Ascending aorta (tissue), 2 donors: ENCODE results near the gene ELMO1. TPM values are rescaled to one million over a fixed set of nuclear protein-coding genes. Genes with fewer than 3 reads are reported as not detected.

Source experiments
- DNase-seq, 2 donors: peaks; one replicate each; pipeline ENCODE4 v3.0.0-alpha.2; 2019; ENCODE audit warnings: low spot score in 2 of 2
- H3K27ac ChIP-seq, 2 donors: fragments of 200-600 bp; sonication (generic); one replicate each; pipeline ENCODE4 v1.5.1; 2016 to 2017; ENCODE audit warnings: mild to moderate bottlenecking in 1 of 2
- H3K27me3 ChIP-seq: fragments of 200-600 bp; sonication (generic); one replicate; pipeline ENCODE4 v1.5.1; 2017
- H3K36me3 ChIP-seq, 2 donors: fragments of 200-600 bp; sonication (generic); one replicate each; pipeline ENCODE4 v1.5.1; 2016
- H3K4me1 ChIP-seq, 2 donors: fragments of 200-600 bp; sonication (generic); one replicate each; pipeline ENCODE4 v1.5.1; 2016 to 2017; ENCODE audit warnings: mild to moderate bottlenecking in 1 of 2
- H3K4me3 ChIP-seq, 2 donors: fragments of 200-600 bp; sonication (generic); one replicate each; pipeline ENCODE4 v1.5.1; 2016 to 2017; ENCODE audit warnings: mild to moderate bottlenecking in 1 of 2
- H3K9me3 ChIP-seq, 2 donors: fragments of 200-600 bp; sonication (generic); one replicate each; pipeline ENCODE4 v1.5.1; 2016
- CTCF ChIP-seq, 3 experiments: fragments of 200-600 bp in 2 of 3; fragments of 450-650 bp in 1 of 3; sonication (generic) in 2 of 3; IDR thresholded peaks; one replicate each; pipeline ENCODE4 v1.5.1; 2016 to 2019; ENCODE audit warnings: antibody characterized with exemption in 3 of 3, mild to moderate bottlenecking in 1 of 3, moderate library complexity in 1 of 3
- intact Hi-C: fragments of 100-400 bp; cut with DNase I; formaldehyde crosslinking; loops from one replicate; pipeline ENCODE4 v1.15.1; 2023
- total RNA-seq: library from RNA; depleted of rRNA; stranded (reverse); fragments of >200 nt; gene quantifications from one replicate; pipeline ENCODE4 v1.1.0, GENCODE V29; 2016

The ELMO1 gene
- total RNA-seq, 1 donor from 2014 or later: 40.8 TPM

DNA sequence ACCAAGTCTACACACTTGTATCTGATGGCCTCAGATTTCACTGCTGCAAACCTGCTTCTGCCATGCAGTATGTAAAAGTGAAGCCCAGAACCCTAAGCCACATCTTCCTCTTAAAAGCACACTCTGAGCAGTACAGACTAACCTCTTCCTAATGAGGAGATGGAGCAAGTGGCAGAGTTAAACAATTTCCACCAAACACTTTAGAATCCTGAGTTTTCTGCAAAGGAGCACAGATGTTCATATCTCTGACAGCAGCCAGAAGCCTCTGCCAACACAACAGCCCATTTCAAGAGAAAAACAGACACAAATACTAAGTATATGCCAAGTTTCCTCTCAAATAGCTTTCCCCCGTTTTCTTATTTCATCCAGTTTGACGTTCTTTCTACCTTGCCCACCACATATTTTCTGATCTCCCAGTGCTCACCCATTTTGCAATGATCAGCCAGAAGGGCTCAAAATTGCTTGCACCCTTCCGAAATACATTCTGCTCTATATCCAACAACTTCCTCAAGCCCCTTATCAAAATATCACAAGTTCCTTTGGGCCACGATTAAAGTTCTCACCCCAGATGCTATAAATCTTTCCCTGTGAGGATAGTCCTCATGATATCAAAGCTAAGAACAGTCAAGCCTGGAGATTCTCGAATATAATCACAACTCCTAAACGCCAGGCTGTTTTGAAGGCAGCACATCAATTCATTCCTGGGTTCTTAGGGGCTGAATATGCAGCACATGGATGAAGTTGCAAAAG, 27.5 kb downstream of the ELMO1 start:
- Histone ChIP-seq H3K36me3 (no peaks in the 10 kb centered on the region), H3K27ac (no peak overlapping the region), H3K4me1 (peaks cover 0 to 2% of the 10 kb centered on the region in 2 donors), H3K27me3 (no peaks in the 10 kb centered on the region), H3K9me3 (no peaks in the 10 kb centered on the region), H3K4me3 (no peak overlapping the region)
- no peak for DNase-seq
- no peak for TF ChIP-seq CTCF (IDR thresholded peaks at IDR 0.05)
- intact Hi-C loops: no loop called here

DNA sequence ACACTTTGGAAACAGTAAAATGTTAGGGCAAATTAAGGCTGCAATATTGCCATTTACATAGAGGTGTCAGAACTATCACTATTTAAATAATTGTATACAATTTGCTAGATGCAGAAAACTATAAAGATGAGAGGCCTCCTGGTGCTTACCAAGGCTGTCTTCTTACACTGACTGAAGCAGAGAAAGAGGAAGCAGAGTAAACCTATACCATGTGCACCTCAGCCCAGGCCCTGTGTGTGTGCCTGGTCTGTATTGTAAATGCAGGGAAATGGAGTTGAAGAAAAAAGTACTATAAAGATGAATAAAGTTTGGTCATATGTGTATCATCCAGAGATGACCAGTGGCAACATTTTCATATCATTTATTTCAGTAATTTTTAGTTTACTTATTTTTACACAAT, 29.2 kb downstream of the ELMO1 start:
- peaks cover 0 to 2% of the 10 kb centered on the region in 2 donors for H3K4me1 ChIP-seq
- no peak overlapping the region for H3K27ac ChIP-seq
- no peaks in the 10 kb centered on the region for H3K27me3 ChIP-seq
- intact Hi-C loops: no loop called here
- DNase-seq: no peak
- no peak for TF ChIP-seq CTCF (IDR thresholded peaks at IDR 0.05)
- H3K4me3 ChIP-seq: no peak overlapping the region
- H3K9me3 ChIP-seq: no peaks in the 10 kb centered on the region
- no peaks in the 10 kb centered on the region for H3K36me3 ChIP-seq

DNA sequence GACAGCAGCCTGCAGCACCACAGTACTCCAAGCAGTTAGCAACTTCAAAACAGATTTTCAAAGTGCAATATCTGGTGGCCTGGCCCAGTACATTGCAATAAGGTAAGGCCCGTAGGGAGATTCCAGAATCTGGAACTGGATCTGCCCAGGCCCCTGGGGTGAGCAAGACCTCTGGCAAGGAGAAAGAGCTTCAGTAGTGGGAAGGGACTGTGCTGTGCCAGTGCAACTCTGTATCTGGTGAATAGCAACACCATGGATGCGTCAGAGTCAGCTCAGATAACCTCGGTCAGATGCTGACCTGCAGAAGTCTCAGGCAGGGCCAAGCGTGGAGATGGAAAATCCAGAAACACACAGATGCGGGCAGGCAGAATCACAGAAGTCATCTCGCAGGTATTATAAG, 30.3 kb downstream of the ELMO1 start:
- Histone ChIP-seq H3K4me1 (peaks cover 0 to 2% of the 10 kb centered on the region in 2 donors), H3K4me3 (no peak overlapping the region), H3K36me3 (no peaks in the 10 kb centered on the region), H3K9me3 (no peaks in the 10 kb centered on the region), H3K27ac (no peak overlapping the region), H3K27me3 (no peaks in the 10 kb centered on the region)
- intact Hi-C loops: no loop called here
- DNase-seq: no peak
- TF ChIP-seq CTCF (IDR thresholded peaks at IDR 0.05): no peak

- intact Hi-C loops: no loop called here
- Histone ChIP-seq H3K27ac (no peak overlapping the region), H3K36me3 (no peaks in the 10 kb centered on the region), H3K4me1 (peaks cover 0 to 2% of the 10 kb centered on the region in 2 donors), H3K9me3 (no peaks in the 10 kb centered on the region), H3K27me3 (no peaks in the 10 kb centered on the region), H3K4me3 (no peak overlapping the region)
- no peak for DNase-seq
- TF ChIP-seq CTCF (IDR thresholded peaks at IDR 0.05): no peak
Observed at GRCh38 chr7:37417107-37417474, 31.6 kb downstream of the ELMO1 start.

- H3K4me1 ChIP-seq: peaks cover 0 to 2% of the 10 kb centered on the region in 2 donors
Observed at GRCh38 chr7:37416378-37417106, 32.1 kb downstream of the ELMO1 start.

More at GRCh38 chr7:37416378-37417106, 32.1 kb downstream of the ELMO1 start:
- no peak for DNase-seq
- intact Hi-C loops: no loop called here
- Histone ChIP-seq H3K9me3 (no peaks in the 10 kb centered on the region), H3K36me3 (no peaks in the 10 kb centered on the region), H3K27me3 (no peaks in the 10 kb centered on the region), H3K4me3 (no peak overlapping the region), H3K27ac (no peak overlapping the region)
- TF ChIP-seq CTCF (IDR thresholded peaks at IDR 0.05): no peak
